HG03280 (cell line): ENCODE data around the gene THADA.
"Not testable (repeated sequence)": the region's sequence is repeated elsewhere in the genome, so short reads cannot be mapped to it uniquely, and the experiment has no call there.

ENCODE experiments used
- ATAC-seq: cut with Tn5 transposase; IDR thresholded peaks from one replicate; pipeline ENCODE4 v1.9.1; 2021; ENCODE audit warnings: mild to moderate bottlenecking, moderate library complexity; ENCODE audit not compliant: unreplicated experiment

The THADA gene

GRCh38 chr2:43284967-43285366, 310.9 kb downstream of the THADA start:
- ATAC-seq: no peak

- not testable (repeated sequence) for ATAC-seq
Observed at GRCh38 chr2:43284347-43284746, 311.5 kb downstream of the THADA start.

GRCh38 chr2:43280994-43281393, 314.8 kb downstream of the THADA start:
- ATAC-seq: no peak

GRCh38 chr2:43279317-43279840, 316.5 kb downstream of the THADA start:
- no peak for ATAC-seq

GRCh38 chr2:43278564-43279220, 317.1 kb downstream of the THADA start:
- ATAC-seq: no peak

GRCh38 chr2:43276962-43277391, 318.9 kb downstream of the THADA start:
- ATAC-seq: no peak

- ATAC-seq: no peak
Observed at GRCh38 chr2:43276266-43276941, 319.4 kb downstream of the THADA start.

- no peak for ATAC-seq
Observed at GRCh38 chr2:43274721-43275120, 321.1 kb downstream of the THADA start.

- ATAC-seq: no peak
Observed at GRCh38 chr2:43274055-43274454, 321.8 kb downstream of the THADA start.

- ATAC-seq: no peak
Observed at GRCh38 chr2:43273529-43273928, 322.3 kb downstream of the THADA start.

GRCh38 chr2:43270930-43271615, 324.8 kb downstream of the THADA start:
- ATAC-seq: no peak

- ATAC-seq: no peak
Observed at GRCh38 chr2:43270461-43270860, 325.4 kb downstream of the THADA start.

GRCh38 chr2:43269706-43270105, 326.1 kb downstream of the THADA start:
- no peak for ATAC-seq

- ATAC-seq: no peak
Observed at GRCh38 chr2:43269074-43269572, 326.7 kb downstream of the THADA start.

- ATAC-seq: no peak
Observed at GRCh38 chr2:43268066-43268953, 327.5 kb downstream of the THADA start.

- no peak for ATAC-seq
Observed at GRCh38 chr2:43267381-43267780, 328.5 kb downstream of the THADA start.

- no peak for ATAC-seq
Observed at GRCh38 chr2:43266711-43267111, 329.1 kb downstream of the THADA start.

- no peak for ATAC-seq
Observed at GRCh38 chr2:43265421-43265820, 330.4 kb downstream of the THADA start.

- ATAC-seq: no peak
Observed at GRCh38 chr2:43265001-43265400, 330.8 kb downstream of the THADA start.

- ATAC-seq: no peak
Observed at GRCh38 chr2:43262951-43263350, 332.9 kb downstream of the THADA start.

GRCh38 chr2:43262239-43262638, 333.6 kb downstream of the THADA start:
- ATAC-seq: no peak
